ENCODE results near the gene GLUD1. TPM values are rescaled to one million over a fixed set of nuclear protein-coding genes. Genes with fewer than 3 reads are reported as not detected.
"Not testable (repeated sequence)": the region's sequence is repeated elsewhere in the genome, so short reads cannot be mapped to it uniquely, and the experiment has no call there.

The GLUD1 gene
- total and polyA plus RNA-seq, 2 experiments from 2014 or later: 178 to 698 TPM

DNA sequence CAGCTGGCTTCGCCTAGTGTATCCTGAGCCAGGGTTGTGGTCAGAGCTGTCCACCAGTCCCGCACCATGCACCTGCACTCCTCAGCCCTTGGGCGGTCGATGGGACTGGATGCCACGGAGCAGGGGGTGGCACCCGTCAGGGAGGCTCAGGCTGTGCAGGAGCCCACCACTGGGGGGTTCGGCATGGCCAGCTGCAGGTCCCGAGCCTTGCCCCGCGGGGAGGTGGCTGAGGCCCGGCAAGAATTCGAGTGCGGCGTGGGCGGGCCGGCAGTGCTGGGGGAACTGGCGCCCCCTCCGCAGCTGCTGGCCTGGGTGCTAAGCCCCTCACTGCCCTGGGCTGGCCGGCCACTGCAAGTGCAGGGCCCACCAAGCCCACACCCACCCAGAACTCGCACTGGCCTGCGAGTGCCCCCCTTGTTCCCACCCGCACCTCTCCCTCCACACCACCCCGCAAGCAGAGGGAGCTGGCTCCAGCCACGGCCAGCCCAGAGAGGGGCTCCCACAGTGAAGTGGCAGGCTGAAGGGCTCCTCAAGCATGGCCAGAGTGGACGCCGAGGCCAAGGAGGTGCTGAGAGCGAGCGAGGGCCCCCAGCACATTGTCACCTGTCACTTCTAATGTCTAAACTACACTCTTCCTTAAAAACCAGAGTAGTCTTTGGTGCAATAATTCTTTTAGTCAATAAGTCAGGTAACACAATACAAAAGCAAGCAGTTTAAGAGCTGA, 63.6 kb downstream of the GLUD1 start:
- H4K20me1 ChIP-seq (ENCODE audit: insufficient read depth, poor library complexity, severe bottlenecking): no peaks in the 10 kb centered on the region
- H3K27me3 ChIP-seq: no peaks in the 10 kb centered on the region
- H3K4me1 ChIP-seq (ENCODE audit: insufficient read depth): no peaks in the 10 kb centered on the region
- H3K36me3 ChIP-seq (replicated peaks; ENCODE audit: insufficient read depth, low read depth): no peaks in the 10 kb centered on the region
- H3K4me2 ChIP-seq: no peak overlapping the region
- WGBS (ENCODE audit: low lambda C conversion rate, missing lambda C conversion rate): 97% methylated on average over 23 of the region's 28 CpGs
- no peaks in the 10 kb centered on the region for H3K9me2 ChIP-seq (replicated peaks; ENCODE audit: insufficient read depth)
- DNase-seq (ENCODE audit: low spot score): no peak
- H3K9me3 ChIP-seq (ENCODE audit: low read depth): no peaks in the 10 kb centered on the region
- H3K4me3 ChIP-seq: no peak overlapping the region
- no peaks in the 10 kb centered on the region for H3K79me2 ChIP-seq
- H2AFZ ChIP-seq: no peak overlapping the region
- no peak overlapping the region for H3K27ac ChIP-seq
- TF ChIP-seq EZH2phosphoT487 (IDR thresholded peaks at IDR 0.05; ENCODE audit: low read depth, severe bottlenecking, unreplicated experiment): no peak
- TF ChIP-seq, protein P1, sequence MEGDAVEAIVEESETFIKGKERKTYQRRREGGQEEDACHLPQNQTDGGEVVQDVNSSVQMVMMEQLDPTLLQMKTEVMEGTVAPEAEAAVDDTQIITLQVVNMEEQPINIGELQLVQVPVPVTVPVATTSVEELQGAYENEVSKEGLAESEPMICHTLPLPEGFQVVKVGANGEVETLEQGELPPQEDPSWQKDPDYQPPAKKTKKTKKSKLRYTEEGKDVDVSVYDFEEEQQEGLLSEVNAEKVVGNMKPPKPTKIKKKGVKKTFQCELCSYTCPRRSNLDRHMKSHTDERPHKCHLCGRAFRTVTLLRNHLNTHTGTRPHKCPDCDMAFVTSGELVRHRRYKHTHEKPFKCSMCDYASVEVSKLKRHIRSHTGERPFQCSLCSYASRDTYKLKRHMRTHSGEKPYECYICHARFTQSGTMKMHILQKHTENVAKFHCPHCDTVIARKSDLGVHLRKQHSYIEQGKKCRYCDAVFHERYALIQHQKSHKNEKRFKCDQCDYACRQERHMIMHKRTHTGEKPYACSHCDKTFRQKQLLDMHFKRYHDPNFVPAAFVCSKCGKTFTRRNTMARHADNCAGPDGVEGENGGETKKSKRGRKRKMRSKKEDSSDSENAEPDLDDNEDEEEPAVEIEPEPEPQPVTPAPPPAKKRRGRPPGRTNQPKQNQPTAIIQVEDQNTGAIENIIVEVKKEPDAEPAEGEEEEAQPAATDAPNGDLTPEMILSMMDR (IDR thresholded peaks at IDR 0.05; ENCODE audit: poor library complexity): no peak
- TF ChIP-seq EZH2 (IDR thresholded peaks at IDR 0.05; ENCODE audit: borderline replicate concordance): no peak

DNA sequence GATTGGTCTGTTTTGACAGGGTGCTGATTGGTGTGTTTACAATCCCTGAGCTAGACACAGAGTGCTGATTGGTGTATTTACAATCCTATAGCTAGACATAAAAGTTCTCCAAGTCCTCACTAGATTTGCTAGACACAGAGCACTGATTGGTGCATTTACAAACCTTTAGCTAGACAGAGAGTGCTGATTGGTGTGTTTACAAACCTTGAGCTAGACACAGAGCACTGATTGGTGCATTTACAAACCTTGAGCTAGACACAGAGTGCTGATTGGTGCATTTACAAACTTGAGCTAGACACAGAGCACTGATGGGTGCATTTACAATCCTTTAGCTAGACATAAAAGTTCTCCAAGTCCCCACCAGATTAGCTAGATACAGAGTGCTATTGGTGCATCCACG, 64.2 kb downstream of the GLUD1 start:
- not testable (repeated sequence) for H3K4me3 ChIP-seq; H3K4me2 ChIP-seq; H3K79me2 ChIP-seq; H3K36me3 ChIP-seq (replicated peaks; ENCODE audit: insufficient read depth, low read depth); H3K4me1 ChIP-seq (ENCODE audit: insufficient read depth); H2AFZ ChIP-seq; DNase-seq (ENCODE audit: low spot score); H3K27ac ChIP-seq; H3K9me2 ChIP-seq (replicated peaks; ENCODE audit: insufficient read depth); H4K20me1 ChIP-seq (ENCODE audit: insufficient read depth, poor library complexity, severe bottlenecking); H3K9me3 ChIP-seq (ENCODE audit: low read depth); H3K27me3 ChIP-seq
- WGBS (ENCODE audit: low lambda C conversion rate, missing lambda C conversion rate): 95% methylated on average over 1 of the region's 1 CpG

DNA sequence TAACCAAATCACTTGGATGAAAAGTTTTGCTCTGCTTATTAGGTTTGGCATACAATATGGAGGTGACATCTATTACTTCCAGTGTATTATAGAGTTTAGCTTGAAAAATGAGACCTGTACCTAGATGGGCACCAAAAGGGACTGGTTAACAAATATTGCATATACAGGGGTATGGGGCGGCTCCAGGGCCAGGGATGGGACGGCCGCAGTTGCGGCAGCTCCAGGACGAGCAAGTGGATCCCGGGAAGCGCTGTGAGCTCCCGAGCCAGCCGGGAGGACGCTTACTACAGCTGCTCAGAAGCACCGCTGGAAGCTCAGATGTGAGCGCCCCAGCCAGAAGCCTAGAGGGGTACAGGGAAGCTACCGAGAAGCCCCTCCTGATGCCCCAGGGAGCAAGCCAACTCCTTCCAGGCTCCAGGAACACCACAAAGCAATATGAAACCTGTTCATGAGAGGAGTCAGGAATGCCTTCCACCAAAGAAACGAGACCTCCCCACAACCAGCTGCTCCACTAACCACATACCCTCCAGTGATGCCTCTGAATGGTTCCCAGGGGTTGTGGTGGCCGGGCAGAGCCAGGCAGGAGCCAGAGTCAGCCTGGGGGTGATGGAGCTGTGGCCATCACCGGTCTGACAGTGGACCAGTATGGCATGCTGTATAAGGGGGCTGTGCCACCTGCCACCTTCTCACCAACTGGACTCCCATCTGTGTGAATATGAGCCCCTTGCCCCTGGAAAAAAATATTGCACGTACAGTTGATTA, 67.7 kb downstream of the GLUD1 start:
- not testable (repeated sequence) for DNase-seq (ENCODE audit: low spot score); H3K79me2 ChIP-seq; H2AFZ ChIP-seq; H3K36me3 ChIP-seq (replicated peaks; ENCODE audit: insufficient read depth, low read depth); H4K20me1 ChIP-seq (ENCODE audit: insufficient read depth, poor library complexity, severe bottlenecking); H3K4me2 ChIP-seq; H3K9me2 ChIP-seq (replicated peaks; ENCODE audit: insufficient read depth); H3K4me3 ChIP-seq; H3K4me1 ChIP-seq (ENCODE audit: insufficient read depth); H3K27ac ChIP-seq; H3K27me3 ChIP-seq; H3K9me3 ChIP-seq (ENCODE audit: low read depth)
- 91% methylated on average over 17 of the region's 17 CpGs for WGBS (ENCODE audit: low lambda C conversion rate, missing lambda C conversion rate)

DNA sequence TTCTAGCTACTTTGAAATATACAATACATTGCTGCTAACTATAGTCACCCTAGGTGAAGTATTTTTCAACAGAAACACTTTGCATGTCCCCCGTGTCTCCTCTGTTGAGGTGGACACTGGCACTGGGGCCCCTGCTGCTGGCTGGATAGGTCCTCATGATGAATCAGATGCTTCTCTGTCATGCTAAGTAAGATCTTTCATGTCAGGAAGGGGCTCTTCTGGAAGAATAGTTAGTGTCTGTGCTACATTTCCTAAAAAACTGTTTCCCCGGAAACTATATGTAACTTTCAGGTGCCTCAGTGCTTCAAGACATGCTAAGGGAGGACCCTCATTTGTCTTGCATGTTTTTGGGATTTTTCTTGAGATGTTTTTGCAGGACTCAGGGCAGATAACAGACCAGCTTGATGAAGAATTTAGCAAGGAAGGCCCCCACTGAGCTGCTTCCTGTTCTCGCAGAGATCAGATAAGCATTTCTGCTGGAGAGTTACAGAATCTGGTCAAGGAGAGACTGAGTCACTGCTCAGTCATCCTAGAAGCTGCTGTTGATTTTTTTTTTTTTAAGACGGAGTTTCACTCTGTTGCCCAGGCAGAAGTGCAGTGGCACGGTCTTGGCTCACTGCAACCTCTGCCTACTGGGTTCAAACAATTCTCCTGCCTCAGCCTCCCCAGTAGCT, 69.2 kb downstream of the GLUD1 start:
- peak overlapping the region; percentile 25 for H3K4me2 ChIP-seq
- not testable (repeated sequence) for H3K79me2 ChIP-seq; H4K20me1 ChIP-seq (ENCODE audit: insufficient read depth, poor library complexity, severe bottlenecking); H3K9me3 ChIP-seq (ENCODE audit: low read depth); H2AFZ ChIP-seq; H3K36me3 ChIP-seq (replicated peaks; ENCODE audit: insufficient read depth, low read depth); H3K27me3 ChIP-seq; H3K4me1 ChIP-seq (ENCODE audit: insufficient read depth); H3K4me3 ChIP-seq; H3K9me2 ChIP-seq (replicated peaks; ENCODE audit: insufficient read depth)
- H3K27ac ChIP-seq: peak overlapping the region; percentile 67
- peak; percentile 38 for DNase-seq (ENCODE audit: low spot score)
- 40% methylated on average over 5 of the region's 5 CpGs for WGBS (ENCODE audit: low lambda C conversion rate, missing lambda C conversion rate)

DNA sequence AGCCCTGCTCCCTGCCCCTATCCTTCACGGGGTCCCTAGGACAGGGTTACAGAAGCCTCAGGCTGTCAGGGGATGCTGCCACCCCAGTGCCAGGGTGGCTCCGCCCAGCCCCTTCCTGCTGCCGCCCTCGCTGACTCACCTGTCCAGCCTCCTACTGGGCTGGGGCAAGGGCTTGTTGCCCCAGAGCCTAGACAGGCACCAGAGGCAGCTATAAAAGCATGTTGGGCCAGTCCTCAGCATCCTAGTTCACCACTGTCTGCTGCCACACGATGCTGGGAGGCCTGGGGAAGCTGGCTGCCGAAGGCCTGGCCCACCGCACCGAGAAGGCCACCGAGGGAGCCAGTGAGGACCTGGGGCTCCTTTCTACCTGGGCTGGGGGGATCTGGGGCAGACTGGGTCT, 74.6 kb downstream of the GLUD1 start, which contains the start of gene FAM25A:
Gene FAM25A (plus strand): TSS at position 239 of the 400 bp plus-strand sequence. CDS start 31 bp downstream, at position 270.
- WGBS (ENCODE audit: low lambda C conversion rate, missing lambda C conversion rate): 90% methylated on average over 9 of the region's 9 CpGs
- not testable (repeated sequence) for H3K9me2 ChIP-seq (replicated peaks; ENCODE audit: insufficient read depth); H3K27me3 ChIP-seq; H3K4me2 ChIP-seq; H3K27ac ChIP-seq; H3K9me3 ChIP-seq (ENCODE audit: low read depth); H4K20me1 ChIP-seq (ENCODE audit: insufficient read depth, poor library complexity, severe bottlenecking); H3K79me2 ChIP-seq; H3K4me1 ChIP-seq (ENCODE audit: insufficient read depth); H2AFZ ChIP-seq; H3K4me3 ChIP-seq; H3K36me3 ChIP-seq (replicated peaks; ENCODE audit: insufficient read depth, low read depth); DNase-seq (ENCODE audit: low spot score)

DNA sequence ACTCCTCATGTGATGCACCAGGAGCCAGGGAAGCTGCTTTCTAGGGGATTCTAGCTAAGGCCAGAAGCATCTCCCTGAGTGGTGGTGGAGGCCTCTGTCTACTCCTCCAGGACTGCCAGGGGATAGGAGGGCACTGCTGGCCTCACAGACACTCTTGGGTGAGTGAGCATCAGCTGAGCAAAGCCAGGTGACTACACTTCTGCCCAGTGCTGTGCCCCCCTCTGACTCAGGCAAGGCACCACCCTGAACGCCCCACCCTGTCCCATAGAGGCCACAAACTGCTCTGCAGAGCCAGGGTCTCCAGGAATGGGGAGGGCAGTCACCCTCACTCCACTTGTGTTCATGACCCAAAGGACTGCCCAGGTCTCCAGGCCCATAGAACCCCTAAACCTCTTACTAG, 75.1 kb downstream of the GLUD1 start:
- H3K9me2 ChIP-seq (replicated peaks; ENCODE audit: insufficient read depth); H3K27me3 ChIP-seq; H3K4me3 ChIP-seq; H3K27ac ChIP-seq; H3K4me2 ChIP-seq; H3K4me1 ChIP-seq (ENCODE audit: insufficient read depth); H3K9me3 ChIP-seq (ENCODE audit: low read depth); DNase-seq (ENCODE audit: low spot score); H3K36me3 ChIP-seq (replicated peaks; ENCODE audit: insufficient read depth, low read depth); H2AFZ ChIP-seq; H3K79me2 ChIP-seq; H4K20me1 ChIP-seq (ENCODE audit: insufficient read depth, poor library complexity, severe bottlenecking): not testable (repeated sequence)
- 88% methylated on average over 1 of the region's 1 CpG for WGBS (ENCODE audit: low lambda C conversion rate, missing lambda C conversion rate)

DNA sequence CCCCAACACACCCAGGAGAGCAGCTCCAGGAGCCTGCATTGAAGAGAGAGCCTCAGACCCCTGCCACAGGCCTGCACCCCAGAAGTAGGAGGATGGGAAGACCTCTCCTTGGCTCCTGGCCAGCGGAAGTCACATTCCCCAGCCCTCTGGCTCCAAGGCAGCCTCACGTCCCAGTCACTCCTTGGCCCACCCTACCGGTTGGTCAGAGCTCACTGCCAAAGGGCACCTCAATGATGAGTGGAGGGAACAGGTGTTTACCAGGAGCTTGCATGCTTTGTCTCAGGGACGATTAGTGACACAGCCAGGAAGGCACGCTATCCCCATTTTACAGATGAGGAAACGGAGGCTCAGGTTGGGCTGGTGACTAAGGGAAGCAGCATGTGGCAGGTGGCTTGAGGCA, 75.6 kb downstream of the GLUD1 start:
- H2AFZ ChIP-seq; H3K27me3 ChIP-seq; H3K4me2 ChIP-seq; H4K20me1 ChIP-seq (ENCODE audit: insufficient read depth, poor library complexity, severe bottlenecking); DNase-seq (ENCODE audit: low spot score); H3K79me2 ChIP-seq; H3K9me2 ChIP-seq (replicated peaks; ENCODE audit: insufficient read depth); H3K27ac ChIP-seq; H3K4me3 ChIP-seq; H3K36me3 ChIP-seq (replicated peaks; ENCODE audit: insufficient read depth, low read depth); H3K4me1 ChIP-seq (ENCODE audit: insufficient read depth); H3K9me3 ChIP-seq (ENCODE audit: low read depth): not testable (repeated sequence)
- WGBS (ENCODE audit: low lambda C conversion rate, missing lambda C conversion rate): 90% methylated on average over 6 of the region's 6 CpGs
